ENCODE data around the gene VWA2.

Gene VWA2

DNA sequence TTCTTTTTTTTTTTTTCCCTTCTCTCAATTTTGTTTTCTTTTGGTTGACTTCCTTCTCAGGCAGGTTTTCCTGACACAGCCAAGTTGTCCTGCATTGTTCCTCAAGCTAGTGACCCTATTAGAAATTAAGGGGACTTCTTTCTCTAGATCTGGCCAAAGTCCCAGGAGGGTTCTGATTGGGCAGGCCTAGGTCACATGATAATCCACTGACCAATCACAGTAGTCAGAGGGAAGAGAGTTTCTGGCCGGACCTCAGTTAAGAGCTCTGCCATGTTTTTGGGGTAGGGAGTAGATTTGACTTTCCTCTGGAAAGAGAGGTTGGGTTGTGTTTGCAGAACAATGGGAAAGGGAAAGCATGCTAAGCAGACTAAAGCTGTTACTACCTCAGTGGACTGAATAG is 16.2 kb downstream of the VWA2 start:
- H3K9me3 ChIP-seq (ENCODE audit: control insufficient read depth, insufficient read depth, low read depth, low read length) = no peaks in the 10 kb centered on the region
- H3K4me3 ChIP-seq (ENCODE audit: low read depth, low read length) = no peak overlapping the region
- peaks cover 4% of the 10 kb centered on the region; the same call in 1 of the 2 replicates for H3K4me1 ChIP-seq (ENCODE audit: control insufficient read depth, insufficient read depth, low read length)
- no peaks in the 10 kb centered on the region for H3K36me3 ChIP-seq (ENCODE audit: control insufficient read depth in 2 of 2, insufficient read depth in 1 of 2, low read length in 2 of 2)
- H3K27ac ChIP-seq (ENCODE audit: extremely low read depth, low read depth, low read length) = no peak overlapping the region
- ChIA-PET POLR2A (no interaction called here), CTCF (no interaction called here)
- no peak for TF ChIP-seq ZNF184 (tag by site-specific recombination; IDR thresholded peaks at IDR 0.05)
- TF ChIP-seq, protein P1, sequence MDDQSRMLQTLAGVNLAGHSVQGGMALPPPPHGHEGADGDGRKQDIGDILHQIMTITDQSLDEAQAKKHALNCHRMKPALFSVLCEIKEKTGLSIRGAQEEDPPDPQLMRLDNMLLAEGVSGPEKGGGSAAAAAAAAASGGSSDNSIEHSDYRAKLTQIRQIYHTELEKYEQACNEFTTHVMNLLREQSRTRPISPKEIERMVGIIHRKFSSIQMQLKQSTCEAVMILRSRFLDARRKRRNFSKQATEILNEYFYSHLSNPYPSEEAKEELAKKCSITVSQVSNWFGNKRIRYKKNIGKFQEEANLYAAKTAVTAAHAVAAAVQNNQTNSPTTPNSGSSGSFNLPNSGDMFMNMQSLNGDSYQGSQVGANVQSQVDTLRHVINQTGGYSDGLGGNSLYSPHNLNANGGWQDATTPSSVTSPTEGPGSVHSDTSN (CRISPR knock-in tag; IDR thresholded peaks at IDR 0.05) = no peak
- no peak for TF ChIP-seq ZNF423 (tag by site-specific recombination; IDR thresholded peaks at IDR 0.05)
- TF ChIP-seq ZNF626 (tag by site-specific recombination; IDR thresholded peaks at IDR 0.05) = no peak
- TF ChIP-seq ZNF157 (tag by site-specific recombination; IDR thresholded peaks at IDR 0.05) = no peak
- TF ChIP-seq ZNF202 (tag by site-specific recombination; IDR thresholded peaks at IDR 0.05; ENCODE audit: borderline replicate concordance) = no peak
- no peak for TF ChIP-seq ZNF501 (tag by site-specific recombination; IDR thresholded peaks at IDR 0.05)
- no peak for TF ChIP-seq ZNF174 (tag by site-specific recombination; IDR thresholded peaks at IDR 0.05)
- TF ChIP-seq ZNF175 (tag by site-specific recombination; IDR thresholded peaks at IDR 0.05) = no peak
- no peak for TF ChIP-seq ZBTB11 (tag by site-specific recombination; conservative IDR thresholded peaks at IDR 0.05; ENCODE audit: low read depth)
- TF ChIP-seq REST (tag by site-specific recombination; IDR thresholded peaks at IDR 0.05) = no peak
- TF ChIP-seq PRDM1 (tag by site-specific recombination; IDR thresholded peaks at IDR 0.05) = no peak
- TF ChIP-seq ZNF426 (tag by site-specific recombination; IDR thresholded peaks at IDR 0.05) = no peak
- TF ChIP-seq ZNF140 (tag by site-specific recombination; IDR thresholded peaks at IDR 0.05) = no peak
- TF ChIP-seq ZNF23 (tag by site-specific recombination; IDR thresholded peaks at IDR 0.05; ENCODE audit: borderline replicate concordance) = no peak
- no peak for TF ChIP-seq ZSCAN23 (tag by site-specific recombination; IDR thresholded peaks at IDR 0.05)
- no peak for TF ChIP-seq ZBTB8A (tag by site-specific recombination; IDR thresholded peaks at IDR 0.05)
- no peak for TF ChIP-seq ZNF24 (tag by site-specific recombination; IDR thresholded peaks at IDR 0.05)
- no peak for TF ChIP-seq ZNF169 (tag by site-specific recombination; IDR thresholded peaks at IDR 0.05)
- TF ChIP-seq ZNF585B (tag by site-specific recombination; IDR thresholded peaks at IDR 0.05) = no peak
